ENCODE results near the gene PRKG1. TPM values are rescaled to one million over a fixed set of nuclear protein-coding genes. Genes with fewer than 3 reads are reported as not detected.

PRKG1 gene
- polyA plus RNA-seq, 3 donors = not detected

DNA sequence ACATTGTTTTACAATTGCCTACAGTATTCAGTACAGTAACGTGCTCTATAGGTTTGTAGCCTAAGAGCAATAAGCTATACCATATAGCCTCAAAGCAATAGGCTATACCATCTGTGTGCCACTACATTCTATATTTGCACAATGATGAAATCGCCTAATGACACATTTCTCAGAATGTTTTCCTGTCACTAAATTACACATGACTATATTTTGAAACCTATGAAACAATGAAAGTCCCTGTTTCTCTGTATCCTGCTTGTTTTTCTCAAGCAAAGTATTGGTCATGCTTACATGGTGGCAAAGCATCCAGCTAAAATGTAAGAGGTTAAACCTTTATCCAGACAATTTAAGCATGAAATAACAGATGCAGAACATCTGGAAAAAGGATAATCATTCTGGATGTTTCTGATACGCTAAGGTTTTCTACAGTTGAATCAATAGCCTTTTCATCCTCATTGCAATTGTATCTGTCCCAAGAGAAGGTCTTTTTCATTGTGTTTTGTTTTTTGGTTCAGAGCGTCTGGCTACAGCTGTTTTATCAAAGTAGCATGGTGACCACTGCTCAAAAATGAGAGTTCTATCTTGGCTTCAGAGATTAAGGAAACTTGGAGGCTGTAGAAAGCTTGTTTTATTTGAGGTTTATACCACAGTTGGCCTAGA, 543.4 kb downstream of the PRKG1 start:
- no peak overlapping the region for H3K4me2 ChIP-seq (replicated peaks; ENCODE audit: extremely low read depth, low read length, poor library complexity, severe bottlenecking)
- Mint-ChIP-seq H3K4me3 (no peak overlapping the region), H3K4me1 (no peaks in the 10 kb centered on the region), H3K9me3 (peaks cover 3 to 14% (median 6%) of the 10 kb centered on the region in 7 donors), H3K27me3 (ENCODE audit: low read depth in 3 of 3) (peaks cover 0 to 2% (median 0%) of the 10 kb centered on the region in 3 donors), H3K36me3 (no peaks in the 10 kb centered on the region), H3K27ac (no peak overlapping the region)
- H4K20me1 ChIP-seq (ENCODE audit: insufficient read depth, low read length) = no peaks in the 10 kb centered on the region
- no peaks in the 10 kb centered on the region for H3K27me3 ChIP-seq (ENCODE audit: control insufficient read depth in 2 of 2, insufficient read depth in 2 of 2, low read length in 2 of 2)
- TF ChIP-seq, protein P1, sequence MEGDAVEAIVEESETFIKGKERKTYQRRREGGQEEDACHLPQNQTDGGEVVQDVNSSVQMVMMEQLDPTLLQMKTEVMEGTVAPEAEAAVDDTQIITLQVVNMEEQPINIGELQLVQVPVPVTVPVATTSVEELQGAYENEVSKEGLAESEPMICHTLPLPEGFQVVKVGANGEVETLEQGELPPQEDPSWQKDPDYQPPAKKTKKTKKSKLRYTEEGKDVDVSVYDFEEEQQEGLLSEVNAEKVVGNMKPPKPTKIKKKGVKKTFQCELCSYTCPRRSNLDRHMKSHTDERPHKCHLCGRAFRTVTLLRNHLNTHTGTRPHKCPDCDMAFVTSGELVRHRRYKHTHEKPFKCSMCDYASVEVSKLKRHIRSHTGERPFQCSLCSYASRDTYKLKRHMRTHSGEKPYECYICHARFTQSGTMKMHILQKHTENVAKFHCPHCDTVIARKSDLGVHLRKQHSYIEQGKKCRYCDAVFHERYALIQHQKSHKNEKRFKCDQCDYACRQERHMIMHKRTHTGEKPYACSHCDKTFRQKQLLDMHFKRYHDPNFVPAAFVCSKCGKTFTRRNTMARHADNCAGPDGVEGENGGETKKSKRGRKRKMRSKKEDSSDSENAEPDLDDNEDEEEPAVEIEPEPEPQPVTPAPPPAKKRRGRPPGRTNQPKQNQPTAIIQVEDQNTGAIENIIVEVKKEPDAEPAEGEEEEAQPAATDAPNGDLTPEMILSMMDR (IDR thresholded peaks at IDR 0.05) = no peak
- 90% methylated on average over 2 of the region's 4 CpGs for WGBS (ENCODE audit: insufficient coverage)
- no peaks in the 10 kb centered on the region for H3K79me2 ChIP-seq (ENCODE audit: insufficient read depth, low read length)
- H3K27ac ChIP-seq (ENCODE audit: low read depth in 1 of 2, low read length in 2 of 2) = no peak overlapping the region
- H3K4me3 ChIP-seq (replicated peaks in 1 of 3; ENCODE audit: low read depth in 2 of 3, low read length in 3 of 3) = no peak overlapping the region
- intact Hi-C loops (cut with micrococcal nuclease) = no loop called here
- DNase-seq = no peak
- no peak overlapping the region for H2AFZ ChIP-seq (ENCODE audit: insufficient read depth, low read depth, low read length, poor library complexity, severe bottlenecking)
- no peaks in the 10 kb centered on the region for H3K36me3 ChIP-seq (replicated peaks in 1 of 2; ENCODE audit: control insufficient read depth in 1 of 2, insufficient read depth in 2 of 2, low read length in 2 of 2)
- H3K4me1 ChIP-seq (ENCODE audit: control insufficient read depth in 1 of 2, insufficient read depth in 2 of 2, low read length in 2 of 2) = no peaks in the 10 kb centered on the region
- H3K9me3 ChIP-seq (replicated peaks in 1 of 2; ENCODE audit: control insufficient read depth in 1 of 2, insufficient read depth in 1 of 2, low read length in 2 of 2) = peaks cover 10 to 15% of the 10 kb centered on the region in 2 donors
- H3K9ac ChIP-seq (ENCODE audit: insufficient read depth, low read length, poor library complexity, severe bottlenecking) = no peak overlapping the region

DNA sequence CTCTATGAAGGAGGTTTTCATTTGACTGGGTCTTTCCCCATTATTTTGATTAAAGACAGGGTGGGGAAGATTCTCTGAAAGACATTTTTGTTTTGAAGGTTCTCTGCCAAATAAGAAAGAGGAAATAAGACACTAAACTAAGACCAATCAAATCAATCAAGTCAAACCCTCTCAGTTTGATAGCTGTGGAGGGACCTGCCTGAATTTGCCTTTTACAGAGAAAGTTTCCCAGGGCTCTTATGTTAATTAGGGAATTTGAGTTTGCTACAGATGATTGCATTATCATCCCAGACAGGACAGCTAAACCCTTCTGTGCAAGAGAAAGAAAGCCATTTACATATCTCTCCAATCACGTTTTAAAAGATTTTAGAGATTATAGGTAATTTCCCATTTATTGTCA, 545.1 kb downstream of the PRKG1 start:
- Mint-ChIP-seq H3K27me3 (ENCODE audit: low read depth in 3 of 3) (no peaks in the 10 kb centered on the region), H3K9me3 (peaks cover 3 to 16% (median 5%) of the 10 kb centered on the region in 7 donors), H3K4me3 (no peak overlapping the region), H3K36me3 (no peaks in the 10 kb centered on the region), H3K4me1 (no peaks in the 10 kb centered on the region), H3K27ac (no peak overlapping the region)
- Histone ChIP-seq H3K4me3 (replicated peaks in 1 of 3; ENCODE audit: low read depth in 2 of 3, low read length in 3 of 3) (no peak overlapping the region), H3K36me3 (replicated peaks in 1 of 2; ENCODE audit: control insufficient read depth in 1 of 2, insufficient read depth in 2 of 2, low read length in 2 of 2) (no peaks in the 10 kb centered on the region), H3K4me2 (replicated peaks; ENCODE audit: extremely low read depth, low read length, poor library complexity, severe bottlenecking) (no peak overlapping the region), H3K79me2 (ENCODE audit: insufficient read depth, low read length) (no peaks in the 10 kb centered on the region), H3K9me3 (replicated peaks in 1 of 2; ENCODE audit: control insufficient read depth in 1 of 2, insufficient read depth in 1 of 2, low read length in 2 of 2) (peaks cover 10 to 15% of the 10 kb centered on the region in 2 donors), H3K9ac (ENCODE audit: insufficient read depth, low read length, poor library complexity, severe bottlenecking) (no peak overlapping the region), H3K4me1 (ENCODE audit: control insufficient read depth in 1 of 2, insufficient read depth in 2 of 2, low read length in 2 of 2) (no peaks in the 10 kb centered on the region), H4K20me1 (ENCODE audit: insufficient read depth, low read length) (no peaks in the 10 kb centered on the region), H3K27ac (ENCODE audit: low read depth in 1 of 2, low read length in 2 of 2) (no peak overlapping the region), H2AFZ (ENCODE audit: insufficient read depth, low read depth, low read length, poor library complexity, severe bottlenecking) (no peak overlapping the region), H3K27me3 (ENCODE audit: control insufficient read depth in 2 of 2, insufficient read depth in 2 of 2, low read length in 2 of 2) (no peaks in the 10 kb centered on the region)
- no peak for DNase-seq
- TF ChIP-seq, protein P1 (IDR thresholded peaks at IDR 0.05) = no peak
- intact Hi-C loops (cut with micrococcal nuclease) = no loop called here
- WGBS (ENCODE audit: insufficient coverage) = no CpG with 5 or more reads among the region's 1 CpG
